Stomach (tissue), 4 donors: ENCODE measurements around the gene LRRC27.

Experiments
- EP300 ChIP-seq: sonication (generic); formaldehyde crosslinking; IDR thresholded peaks from one replicate; pipeline ENCODE4 v1.6.1; 2017; ENCODE audit warnings: antibody characterized with exemption
- POLR2A ChIP-seq, 4 donors: fragments of 450-650 bp; IDR thresholded peaks; one replicate each; pipeline ENCODE4 v1.6.1; 2016; ENCODE audit warnings: antibody characterized with exemption in 4 of 4, control low read depth in 2 of 4, mild to moderate bottlenecking in 1 of 4, moderate library complexity in 1 of 4
- POLR2AphosphoS5 ChIP-seq, 3 donors: sonication (generic); formaldehyde crosslinking; IDR thresholded peaks; one replicate each; pipeline ENCODE4 v1.6.1; 2016; ENCODE audit warnings: antibody characterized with exemption in 3 of 3
- TF ChIP-seq, protein P1 (sequence below), 7 experiments: fragments of 450-650 bp in 4 of 7; fragments of 200-600 bp in 3 of 7; sonication (generic) in 3 of 7; IDR thresholded peaks; one replicate each; pipeline ENCODE4 v1.5.1; 2016 to 2019; ENCODE audit warnings: antibody characterized with exemption in 7 of 7, control low read depth in 2 of 7, mild to moderate bottlenecking in 1 of 7

DNA sequence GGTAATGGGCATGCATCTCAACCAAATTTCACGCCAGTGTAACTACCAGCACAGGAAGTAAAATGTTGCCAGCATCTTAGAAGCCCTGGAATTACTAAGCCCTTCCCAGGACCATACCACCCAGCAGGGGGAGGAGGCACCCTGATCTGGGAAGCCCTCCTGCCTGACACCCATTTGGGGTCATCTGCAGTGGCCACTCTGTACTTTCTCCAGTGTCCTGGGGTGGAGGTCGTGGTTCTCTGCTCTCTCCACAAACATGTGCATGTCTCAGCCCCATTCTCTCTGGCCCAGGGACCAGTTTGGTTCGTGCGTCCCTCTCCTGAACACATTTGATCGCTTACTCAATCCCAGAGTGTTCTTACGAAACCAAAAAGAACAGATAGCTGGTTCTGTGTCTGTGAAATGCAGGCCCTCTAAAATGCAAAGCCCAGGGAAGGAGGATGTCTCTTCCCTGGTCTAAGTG is 9.4 kb upstream of the LRRC27 start:
- TF ChIP-seq, protein P1, sequence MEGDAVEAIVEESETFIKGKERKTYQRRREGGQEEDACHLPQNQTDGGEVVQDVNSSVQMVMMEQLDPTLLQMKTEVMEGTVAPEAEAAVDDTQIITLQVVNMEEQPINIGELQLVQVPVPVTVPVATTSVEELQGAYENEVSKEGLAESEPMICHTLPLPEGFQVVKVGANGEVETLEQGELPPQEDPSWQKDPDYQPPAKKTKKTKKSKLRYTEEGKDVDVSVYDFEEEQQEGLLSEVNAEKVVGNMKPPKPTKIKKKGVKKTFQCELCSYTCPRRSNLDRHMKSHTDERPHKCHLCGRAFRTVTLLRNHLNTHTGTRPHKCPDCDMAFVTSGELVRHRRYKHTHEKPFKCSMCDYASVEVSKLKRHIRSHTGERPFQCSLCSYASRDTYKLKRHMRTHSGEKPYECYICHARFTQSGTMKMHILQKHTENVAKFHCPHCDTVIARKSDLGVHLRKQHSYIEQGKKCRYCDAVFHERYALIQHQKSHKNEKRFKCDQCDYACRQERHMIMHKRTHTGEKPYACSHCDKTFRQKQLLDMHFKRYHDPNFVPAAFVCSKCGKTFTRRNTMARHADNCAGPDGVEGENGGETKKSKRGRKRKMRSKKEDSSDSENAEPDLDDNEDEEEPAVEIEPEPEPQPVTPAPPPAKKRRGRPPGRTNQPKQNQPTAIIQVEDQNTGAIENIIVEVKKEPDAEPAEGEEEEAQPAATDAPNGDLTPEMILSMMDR (IDR thresholded peaks at IDR 0.05): no peak
- TF ChIP-seq EP300: no peak
- no peak for TF ChIP-seq POLR2AphosphoS5 (IDR thresholded peaks at IDR 0.05)
- no peak for TF ChIP-seq POLR2A (IDR thresholded peaks at IDR 0.05)
